ENCODE measurements around the gene FOLR2.

The FOLR2 gene

DNA sequence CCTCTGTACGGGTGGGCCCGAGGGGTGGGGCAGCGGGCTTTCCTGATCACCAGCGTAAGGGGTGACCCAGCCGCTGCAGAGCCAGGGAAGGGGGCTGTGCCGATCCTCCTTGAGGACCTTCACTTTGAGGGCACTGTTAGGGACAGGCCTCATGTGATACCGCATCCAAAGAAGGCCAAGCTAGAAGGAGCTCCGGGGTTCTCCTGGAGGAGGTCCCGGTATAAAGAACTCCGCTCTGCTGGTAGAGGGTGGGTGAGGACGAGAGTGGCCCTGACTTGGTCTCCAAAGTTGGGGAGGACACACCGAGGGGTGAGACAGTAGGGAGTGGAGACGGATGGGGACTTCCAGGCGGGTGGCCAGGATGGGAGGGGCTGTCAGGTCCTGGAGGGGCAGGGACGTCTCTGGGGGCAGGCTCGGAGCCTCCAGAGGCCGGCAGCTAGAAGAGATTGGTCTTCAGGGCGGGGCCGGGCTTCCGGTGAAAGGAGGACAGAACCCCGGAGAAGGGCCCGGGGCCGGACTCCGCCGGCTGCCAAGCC, 22.8 kb downstream of the FOLR2 start:
- TF ChIP-seq USF1 (IDR thresholded peaks at IDR 0.05) (no peak), TAF1 (IDR thresholded peaks at IDR 0.05; ENCODE audit: low read depth) (no peak), FOXM1 (IDR thresholded peaks at IDR 0.05; ENCODE audit: borderline replicate concordance, low read depth) (no peak), RAD21 (IDR thresholded peaks at IDR 0.05; ENCODE audit: low read depth) (no peak), EGR1 (IDR thresholded peaks at IDR 0.05) (no peak), TCF12 (IDR thresholded peaks at IDR 0.05; ENCODE audit: low read depth) (no peak), TEAD4 (IDR thresholded peaks at IDR 0.05) (no peak), ZBTB7A (IDR thresholded peaks at IDR 0.05; ENCODE audit: low read depth) (no peak)

GRCh38 chr11:72239849-72240460, 23.4 kb downstream of the FOLR2 start:
- TF ChIP-seq REST (IDR thresholded peaks at IDR 0.05; ENCODE audit: low read depth) (no peak), TCF12 (IDR thresholded peaks at IDR 0.05; ENCODE audit: low read depth) (no peak)

GRCh38 chr11:72240461-72241290, 24.1 kb downstream of the FOLR2 start:
- no peak for TF ChIP-seq EP300 (IDR thresholded peaks at IDR 0.05; ENCODE audit: borderline replicate concordance)
- no peak for TF ChIP-seq ZBTB7A (IDR thresholded peaks at IDR 0.05; ENCODE audit: low read depth)
- TF ChIP-seq NFIC (IDR thresholded peaks at IDR 0.05) = no peak
- TF ChIP-seq CEBPB (IDR thresholded peaks at IDR 0.05) = no peak
- no peak for TF ChIP-seq USF1 (IDR thresholded peaks at IDR 0.05)
- TF ChIP-seq MAX (IDR thresholded peaks at IDR 0.05) = no peak
- no peak for TF ChIP-seq EGR1 (IDR thresholded peaks at IDR 0.05)
- no peak for TF ChIP-seq YY1 (IDR thresholded peaks at IDR 0.05; ENCODE audit: low read depth)
- TF ChIP-seq FOXM1 (IDR thresholded peaks at IDR 0.05; ENCODE audit: borderline replicate concordance, low read depth) = no peak
- TF ChIP-seq CREB1 (IDR thresholded peaks at IDR 0.05; ENCODE audit: low read depth) = no peak
- no peak for TF ChIP-seq TEAD4 (IDR thresholded peaks at IDR 0.05)

DNA sequence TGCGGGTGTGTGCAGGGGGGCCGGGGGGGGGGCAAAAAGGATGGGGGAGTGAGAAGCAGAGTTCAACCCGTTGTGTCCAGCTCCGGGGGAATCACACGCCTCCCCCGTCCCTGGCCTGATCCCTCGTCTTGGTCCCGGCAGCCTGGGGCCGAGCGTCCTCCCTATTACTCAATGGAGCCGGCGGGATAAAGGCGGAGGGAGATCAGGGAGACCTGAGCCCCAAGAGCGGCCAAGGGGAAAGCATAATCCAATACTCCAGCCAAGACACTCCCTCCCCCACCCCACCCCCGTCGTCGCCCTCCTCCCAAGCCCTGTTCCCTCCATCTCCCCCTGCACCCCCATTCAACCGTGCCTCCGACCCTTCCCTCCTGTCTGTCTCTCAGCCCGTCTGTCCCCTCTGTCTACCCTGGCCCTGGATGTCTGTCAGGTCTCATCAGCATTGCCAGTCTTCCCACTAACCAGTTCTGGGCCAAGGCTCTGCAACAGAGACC, 24.7 kb downstream of the FOLR2 start:
- TF ChIP-seq TEAD4 (IDR thresholded peaks at IDR 0.05) (no peak), NFIC (IDR thresholded peaks at IDR 0.05) (no peak), YY1 (IDR thresholded peaks at IDR 0.05; ENCODE audit: low read depth) (no peak), FOXM1 (IDR thresholded peaks at IDR 0.05; ENCODE audit: borderline replicate concordance, low read depth) (no peak), CEBPB (IDR thresholded peaks at IDR 0.05) (no peak), EGR1 (IDR thresholded peaks at IDR 0.05) (no peak), EP300 (IDR thresholded peaks at IDR 0.05; ENCODE audit: borderline replicate concordance) (no peak), TCF12 (IDR thresholded peaks at IDR 0.05; ENCODE audit: low read depth) (no peak), USF1 (IDR thresholded peaks at IDR 0.05) (no peak), TAF1 (IDR thresholded peaks at IDR 0.05; ENCODE audit: low read depth) (no peak), MAX (IDR thresholded peaks at IDR 0.05) (no peak), REST (IDR thresholded peaks at IDR 0.05; ENCODE audit: low read depth) (no peak)

- TF ChIP-seq TEAD4 (IDR thresholded peaks at IDR 0.05) = no peak
- TF ChIP-seq CEBPB (IDR thresholded peaks at IDR 0.05) = no peak
Observed at GRCh38 chr11:72242141-72242540, 25.5 kb downstream of the FOLR2 start.

Data from Ishikawa (cell line).